NCI-H1436 (cell line): Measurements from ENCODE around the gene ZNF772.
"Not testable (repeated sequence)": the region's sequence is repeated elsewhere in the genome, so short reads cannot be mapped to it uniquely, and the experiment has no call there.

Experiments used
- DNase-seq: peaks from one replicate; lab custom pipeline; 2025; lab: John Stamatoyannopoulos, UW

ZNF772 gene

DNA sequence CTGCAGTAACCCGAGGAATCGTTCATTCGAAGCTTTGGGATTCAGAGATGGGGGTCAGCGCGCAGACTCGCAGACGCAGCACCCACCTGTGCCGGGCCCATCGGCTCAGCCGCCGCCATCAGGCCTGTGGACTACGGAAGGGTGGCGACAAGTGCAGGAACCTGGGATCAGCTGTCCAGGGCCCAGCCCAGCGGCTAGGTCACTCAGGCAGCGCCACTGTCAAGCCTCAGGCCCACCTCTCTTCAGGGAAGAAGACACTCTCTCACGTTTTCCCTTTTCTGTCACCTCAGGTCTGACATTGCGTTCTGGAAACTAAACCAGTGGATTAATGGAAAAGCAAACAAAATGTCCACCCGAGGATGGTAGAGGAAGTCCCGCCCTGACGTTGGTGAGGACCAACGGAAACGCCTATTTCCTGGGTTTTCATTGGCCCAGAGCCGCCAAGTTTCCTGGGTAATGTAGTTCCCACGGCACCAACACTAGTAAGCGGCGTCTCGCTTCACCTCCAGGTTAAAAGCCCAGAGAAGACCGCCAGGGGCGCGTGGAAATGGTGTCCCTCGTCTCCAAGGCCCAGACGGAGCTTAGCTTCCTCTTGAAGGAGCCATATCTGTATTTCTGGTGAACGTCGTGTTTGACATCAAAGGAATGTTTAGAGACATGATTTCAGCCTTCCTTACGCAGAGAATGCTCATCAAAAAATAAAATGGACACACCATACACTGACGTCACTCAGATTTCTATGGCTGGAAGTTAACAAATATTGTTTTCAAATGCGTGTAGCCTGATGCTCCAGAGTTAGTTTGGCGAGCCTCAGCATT, at the start of gene ZNF772:
TSS of gene ZNF772 (minus strand) at position 376 of the 818 bp plus-strand sequence. CDS start at position 119, 257 bp downstream.
- peak; percentile 97 for DNase-seq

DNA sequence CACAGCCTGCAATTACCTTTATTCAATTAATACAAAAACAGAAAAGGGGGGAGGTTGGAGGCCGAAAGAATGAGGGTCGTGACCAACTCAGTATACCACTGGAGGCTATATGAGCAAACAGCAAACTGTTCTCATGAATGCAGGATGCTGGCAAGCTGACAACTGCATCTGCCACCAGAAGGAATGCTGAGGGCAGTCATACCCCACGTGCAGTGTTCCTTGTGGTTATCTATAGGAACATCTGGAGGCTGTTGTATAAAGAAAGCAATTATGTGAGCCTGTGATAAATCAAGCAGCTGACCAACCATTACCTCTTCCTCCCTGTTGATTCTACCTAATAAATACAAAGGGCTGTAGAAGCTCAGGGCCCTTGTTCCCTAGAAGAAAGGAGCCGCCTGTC, 40.7 kb upstream of the ZNF772 start:
- not testable (repeated sequence) for DNase-seq

DNA sequence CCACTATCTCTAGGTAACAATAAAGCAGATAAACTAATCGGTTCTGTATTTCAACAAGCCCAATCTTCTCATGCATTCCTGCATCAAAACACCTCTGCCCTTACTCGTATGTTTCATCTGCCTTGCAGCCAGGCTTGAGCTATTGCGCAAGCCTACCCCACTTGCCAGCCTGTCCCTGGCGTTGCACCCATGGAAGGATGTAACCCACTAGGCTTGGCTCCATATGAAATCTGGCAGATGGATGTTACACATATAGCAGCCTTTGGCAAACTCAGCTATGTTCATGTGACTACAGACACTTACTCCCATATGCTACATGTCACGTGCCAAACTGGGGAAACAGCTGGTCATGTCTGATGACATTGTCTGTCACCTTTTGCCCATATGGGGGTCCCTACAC, 37.9 kb upstream of the ZNF772 start:
- no peak for DNase-seq

- DNase-seq = no peak
Observed at GRCh38 chr19:57512845-57513244, 35.5 kb upstream of the ZNF772 start.

DNA sequence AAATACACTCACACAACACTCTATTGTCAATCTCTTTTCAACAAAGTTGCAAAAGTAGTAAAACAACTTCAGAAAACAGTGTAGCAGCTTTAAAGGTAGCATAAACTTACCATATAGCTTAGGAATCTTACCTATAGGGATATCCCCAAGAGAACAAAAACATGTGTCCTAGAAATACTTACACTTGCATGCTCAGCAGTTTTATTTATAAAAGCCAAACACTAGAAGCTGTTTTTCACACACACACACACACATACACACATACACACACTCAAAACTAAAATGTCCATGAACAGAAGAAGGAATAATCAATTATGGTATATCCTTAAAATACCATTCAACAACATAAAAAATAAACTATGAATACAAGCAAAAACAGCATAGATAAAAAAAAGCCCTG, 34.1 kb upstream of the ZNF772 start:
- DNase-seq = no peak

- DNase-seq = no peak
Observed at GRCh38 chr19:57506163-57506562, 28.8 kb upstream of the ZNF772 start.

DNA sequence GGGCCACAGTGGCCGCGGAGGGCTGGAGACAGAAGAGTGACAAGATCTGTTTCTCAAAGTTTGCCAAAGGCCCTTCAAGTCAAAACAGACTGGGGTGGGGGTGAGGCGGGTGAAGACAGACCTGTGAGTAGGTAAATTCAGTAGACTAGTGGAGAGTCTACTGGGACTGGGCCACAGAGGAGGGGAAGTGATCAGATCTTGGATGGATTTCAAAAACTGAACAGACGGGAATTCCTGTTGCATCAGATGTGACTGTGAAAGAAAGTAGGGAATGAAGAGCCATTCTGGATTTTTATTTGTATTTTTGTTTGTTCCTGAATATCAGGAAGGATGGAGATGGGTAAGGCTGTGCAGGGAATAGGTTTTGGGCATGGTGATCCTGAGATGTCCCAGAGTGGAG, 23.0 kb upstream of the ZNF772 start:
- not testable (repeated sequence) for DNase-seq

DNA sequence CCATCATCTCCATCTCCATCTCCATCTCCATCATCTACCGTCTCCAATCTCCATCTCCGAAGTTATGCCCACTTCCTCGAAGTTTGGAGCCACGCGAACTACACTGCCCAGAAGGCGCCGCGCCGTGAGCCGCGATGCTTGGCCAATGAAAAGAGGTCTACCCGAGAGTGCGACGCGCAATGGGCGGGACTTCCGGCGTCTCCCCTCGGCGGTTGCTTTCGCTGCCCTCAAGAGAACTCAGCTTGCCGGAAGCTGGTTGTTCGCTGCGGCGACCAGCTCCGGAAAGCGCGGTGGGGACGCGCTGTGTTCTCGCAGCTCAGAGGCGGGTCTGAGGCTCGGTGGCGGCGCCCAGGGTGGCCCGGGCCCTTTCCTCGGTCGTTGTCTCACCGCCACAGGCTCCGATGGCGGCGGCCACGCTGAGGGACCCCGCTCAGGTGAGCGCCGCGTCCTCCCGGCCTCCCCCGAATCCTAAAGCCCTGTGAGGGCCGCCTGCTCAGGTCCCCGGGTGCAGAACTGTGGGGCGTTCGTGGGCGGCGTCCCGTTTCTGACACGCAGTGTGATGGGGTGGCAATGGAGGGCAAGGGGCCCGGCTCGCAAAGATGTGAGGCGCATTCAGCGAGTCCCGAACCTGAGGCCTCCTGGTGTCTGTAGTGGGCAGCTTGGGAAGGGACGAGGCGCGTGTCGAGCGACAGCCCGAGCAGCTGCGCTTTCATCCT, 22.5 kb upstream of the ZNF772 start, which contains the start of gene ZNF773:
TSS of gene ZNF773 (plus strand) at position 259 of the 716 bp plus-strand sequence. CDS start at position 402, 143 bp downstream.
- peak; percentile 96 for DNase-seq

DNA sequence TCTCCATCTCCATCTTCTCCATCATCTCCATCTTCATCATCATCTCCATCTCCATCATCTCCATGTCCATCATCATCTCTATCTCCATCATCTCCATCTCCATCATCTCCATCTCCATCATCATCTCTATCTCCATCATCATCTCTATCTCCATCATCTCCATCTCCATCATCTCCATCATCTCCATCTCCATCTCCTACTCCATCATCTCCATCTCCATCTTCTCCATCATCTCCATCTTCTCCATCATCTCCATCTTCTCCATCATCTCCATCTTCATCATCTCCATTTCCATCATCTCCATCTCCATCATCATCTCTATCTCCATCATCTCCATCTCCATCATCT, 21.9 kb upstream of the ZNF772 start:
- DNase-seq = not testable (repeated sequence)

- not testable (repeated sequence) for DNase-seq
Observed at GRCh38 chr19:57488299-57488644, 10.9 kb upstream of the ZNF772 start.

DNA sequence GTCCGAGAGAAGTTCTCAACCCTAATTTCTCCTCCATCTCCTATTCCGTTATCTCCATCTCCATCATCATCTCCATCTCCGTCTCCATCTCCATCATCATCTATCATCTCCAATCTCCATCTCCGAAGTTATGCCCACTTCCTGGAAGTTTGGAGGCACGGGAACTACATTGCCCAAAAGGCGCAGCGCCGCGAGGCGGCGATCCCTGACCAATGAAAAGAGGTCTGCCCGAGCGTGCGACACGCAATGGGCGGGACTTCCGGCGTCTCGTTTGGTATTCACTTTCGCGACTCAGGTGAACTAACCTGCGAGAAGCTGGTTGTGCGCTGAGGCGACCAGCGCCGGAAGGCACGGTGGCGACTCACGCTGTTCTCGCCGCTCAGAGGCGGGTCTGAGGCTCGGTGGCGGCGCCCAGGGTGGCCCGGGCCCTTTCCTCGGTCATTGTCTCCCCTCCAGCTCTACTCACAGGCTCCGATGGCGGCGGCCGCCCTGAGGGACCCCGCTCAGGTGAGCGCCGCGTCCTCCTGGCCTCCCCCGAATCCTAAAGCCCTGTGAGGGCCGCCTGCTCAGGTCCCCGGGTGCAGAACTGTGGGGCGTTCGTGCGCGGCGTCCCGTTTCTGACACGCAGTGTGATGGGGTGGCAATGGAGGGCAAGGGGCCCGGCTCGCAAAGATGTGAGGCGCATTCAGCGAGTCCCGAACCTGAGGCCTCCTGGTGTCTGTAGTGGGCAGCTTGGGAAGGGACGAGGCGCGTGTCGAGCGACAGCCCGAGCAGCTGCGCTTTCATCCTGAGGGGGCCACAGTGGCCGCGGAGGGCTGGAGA, 10.3 kb upstream of the ZNF772 start, which contains the start of gene ZNF419:
TSS of gene ZNF419 (plus strand) at position 274 of the 822 bp plus-strand sequence. CDS start at position 475, 201 bp downstream.
- peak; percentile 93 for DNase-seq

GRCh38 chr19:57473646-57474045, 3.7 kb downstream of the ZNF772 start:
- no peak for DNase-seq

- DNase-seq = no peak
Observed at GRCh38 chr19:57466489-57466888, 10.9 kb downstream of the ZNF772 start.

DNA sequence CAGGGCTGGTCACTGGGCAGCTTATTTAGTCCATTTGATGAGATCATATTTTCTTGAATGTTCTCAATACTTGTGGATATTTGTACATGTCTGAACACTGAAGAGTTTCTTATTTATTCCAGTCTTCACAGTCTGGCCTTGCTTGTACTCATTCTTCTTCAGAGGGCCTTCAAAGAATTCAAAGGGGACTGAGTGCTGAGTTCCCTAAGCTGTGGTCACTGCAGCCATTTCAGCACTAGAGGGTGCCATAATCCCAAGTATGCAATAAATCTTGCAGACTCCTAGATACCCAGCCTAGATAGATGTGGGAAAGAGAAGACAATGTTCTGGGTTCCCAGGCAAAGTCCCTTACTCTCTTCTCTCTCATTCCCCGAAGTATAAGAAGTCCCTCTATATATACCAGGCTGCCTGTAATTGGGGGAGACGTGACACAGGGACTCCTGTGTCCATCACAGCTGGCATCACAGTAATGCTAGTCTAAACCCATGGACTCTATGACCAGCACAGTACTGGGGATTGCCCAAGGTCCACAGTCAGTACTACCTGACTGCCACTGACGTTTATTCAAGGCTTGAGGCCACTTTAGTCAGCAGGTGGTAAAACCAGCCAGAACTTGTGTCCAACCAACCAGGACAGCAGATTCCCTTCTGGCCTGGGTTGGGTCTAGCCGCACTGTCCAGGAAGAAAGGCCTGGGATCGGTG, 11.5 kb downstream of the ZNF772 start:
- DNase-seq = no peak

DNA sequence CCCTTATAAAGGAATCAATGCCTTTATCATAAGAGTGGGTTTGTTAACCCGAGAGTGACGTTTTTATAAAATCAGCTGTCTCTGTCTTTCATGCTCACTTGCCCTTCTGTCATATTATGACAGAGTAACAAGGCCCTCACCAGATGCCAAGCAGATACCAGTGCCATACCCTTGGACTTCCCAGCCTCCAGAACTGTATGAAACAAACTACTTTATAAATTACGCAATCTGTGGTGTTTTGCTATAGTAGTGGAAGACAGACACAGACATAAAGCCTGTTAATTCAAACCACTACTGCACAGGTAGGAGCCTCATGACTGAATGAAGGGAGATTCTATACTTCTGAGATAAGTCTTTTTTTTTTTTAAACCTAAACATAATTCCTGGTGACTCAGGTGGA, 25.1 kb downstream of the ZNF772 start:
- DNase-seq = no peak

- no peak for DNase-seq
Observed at GRCh38 chr19:57443121-57443696, 34.2 kb downstream of the ZNF772 start.

- DNase-seq = no peak
Observed at GRCh38 chr19:57441979-57442752, 35.2 kb downstream of the ZNF772 start.

DNA sequence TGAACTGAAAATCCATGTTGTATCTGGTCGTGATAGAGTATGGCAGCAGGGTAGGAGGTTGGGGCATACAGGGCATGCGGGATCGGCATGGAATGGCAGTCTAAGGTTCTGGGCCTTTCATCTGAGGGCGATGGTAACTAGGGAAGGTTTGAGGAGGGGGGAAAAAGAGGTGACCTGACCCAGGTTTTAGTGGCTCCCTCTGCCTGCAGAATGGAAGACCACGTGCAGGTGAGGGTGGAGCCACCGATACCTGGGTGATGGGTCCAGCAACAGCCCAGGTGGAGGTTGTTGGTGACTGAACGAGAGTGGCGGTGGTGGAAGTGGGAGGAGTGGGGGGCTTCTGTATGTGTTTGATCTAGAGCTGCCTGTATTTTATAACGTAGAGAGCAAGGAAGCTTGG, 38.4 kb downstream of the ZNF772 start:
- no peak for DNase-seq

DNA sequence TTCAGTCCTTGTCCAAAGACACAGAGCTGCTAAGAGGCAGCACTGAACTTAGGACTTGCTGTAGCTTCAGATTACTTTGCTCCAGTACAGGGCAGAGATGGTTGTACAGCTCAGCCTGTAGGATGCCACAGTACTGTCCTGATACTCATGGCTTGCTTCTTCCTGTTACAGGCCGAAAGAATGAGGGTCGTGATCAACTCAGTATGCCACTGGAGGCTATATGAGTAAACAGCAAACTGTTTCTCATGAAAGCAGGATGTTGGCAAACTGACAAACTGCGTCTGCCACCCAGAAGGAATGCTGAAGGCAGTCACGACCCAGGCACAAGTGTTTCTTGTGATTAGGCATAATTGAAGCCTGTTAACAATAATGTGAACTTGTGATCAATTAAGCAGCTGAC, 39.4 kb downstream of the ZNF772 start:
- DNase-seq = no peak

GRCh38 chr19:57436417-57436816, 40.9 kb downstream of the ZNF772 start:
- DNase-seq = no peak
